ENCODE results near the gene IFITM10. TPM values are rescaled to one million over a fixed set of nuclear protein-coding genes. Genes with fewer than 3 reads are reported as not detected.

The IFITM10 gene
- total RNA-seq, 4 donors from 2014 or later, result 0.79 to 2.3 (median 1.6) TPM

GRCh38 chr11:1785749-1786413, 35.5 kb upstream of the IFITM10 start:
- no peak for DNase-seq (ENCODE audit: low spot score)
- ATAC-seq (ENCODE audit: low FRiP score), result no peak
- TF ChIP-seq, protein P1, sequence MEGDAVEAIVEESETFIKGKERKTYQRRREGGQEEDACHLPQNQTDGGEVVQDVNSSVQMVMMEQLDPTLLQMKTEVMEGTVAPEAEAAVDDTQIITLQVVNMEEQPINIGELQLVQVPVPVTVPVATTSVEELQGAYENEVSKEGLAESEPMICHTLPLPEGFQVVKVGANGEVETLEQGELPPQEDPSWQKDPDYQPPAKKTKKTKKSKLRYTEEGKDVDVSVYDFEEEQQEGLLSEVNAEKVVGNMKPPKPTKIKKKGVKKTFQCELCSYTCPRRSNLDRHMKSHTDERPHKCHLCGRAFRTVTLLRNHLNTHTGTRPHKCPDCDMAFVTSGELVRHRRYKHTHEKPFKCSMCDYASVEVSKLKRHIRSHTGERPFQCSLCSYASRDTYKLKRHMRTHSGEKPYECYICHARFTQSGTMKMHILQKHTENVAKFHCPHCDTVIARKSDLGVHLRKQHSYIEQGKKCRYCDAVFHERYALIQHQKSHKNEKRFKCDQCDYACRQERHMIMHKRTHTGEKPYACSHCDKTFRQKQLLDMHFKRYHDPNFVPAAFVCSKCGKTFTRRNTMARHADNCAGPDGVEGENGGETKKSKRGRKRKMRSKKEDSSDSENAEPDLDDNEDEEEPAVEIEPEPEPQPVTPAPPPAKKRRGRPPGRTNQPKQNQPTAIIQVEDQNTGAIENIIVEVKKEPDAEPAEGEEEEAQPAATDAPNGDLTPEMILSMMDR (IDR thresholded peaks at IDR 0.05), result no peak

DNA sequence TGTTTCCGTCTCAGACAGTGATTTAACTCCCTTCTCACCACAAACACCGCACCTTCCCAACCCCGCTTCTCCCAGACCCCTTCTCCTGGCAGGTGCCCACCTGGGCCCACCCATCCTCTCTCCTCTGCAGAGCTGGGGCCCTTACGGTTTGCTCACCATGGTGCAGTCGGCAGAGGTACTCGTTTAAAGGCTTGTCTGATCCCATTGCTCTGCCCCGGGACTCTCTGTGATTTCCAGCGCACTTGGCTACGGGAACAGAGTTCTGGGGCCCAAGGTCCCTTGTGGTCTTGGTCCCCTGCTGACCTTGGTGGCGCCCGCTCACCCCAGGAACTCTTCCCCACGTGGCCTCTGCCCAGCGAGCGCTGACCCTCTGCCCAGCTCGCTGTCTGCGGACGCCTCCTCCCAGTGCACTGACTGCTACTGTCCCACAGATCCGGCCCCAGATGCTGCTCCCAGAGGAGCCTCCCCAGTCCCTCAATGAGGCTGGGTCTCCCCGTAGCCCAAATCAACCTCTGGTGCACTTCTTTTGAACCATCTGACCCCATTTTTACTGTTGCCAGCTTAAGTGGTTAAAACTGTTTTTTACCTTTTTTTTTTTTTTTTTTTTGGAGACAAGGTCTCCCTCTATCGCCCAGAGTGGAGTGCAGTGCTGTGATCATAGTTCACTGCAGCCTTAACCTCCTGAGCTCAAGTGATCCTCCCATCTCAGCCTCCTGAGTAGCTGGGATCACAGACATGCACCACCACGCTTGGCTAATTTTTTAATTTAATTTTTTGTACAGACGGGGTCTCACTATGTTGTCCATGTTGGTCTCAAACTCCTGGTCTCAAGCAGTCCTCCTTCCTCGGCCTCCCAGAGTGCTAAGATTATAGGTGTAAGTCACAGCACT, 34.6 kb upstream of the IFITM10 start:
- no peak for DNase-seq (ENCODE audit: low spot score)
- TF ChIP-seq, protein P1 (IDR thresholded peaks at IDR 0.05), result no peak
- ATAC-seq (ENCODE audit: low FRiP score), result no peak

DNA sequence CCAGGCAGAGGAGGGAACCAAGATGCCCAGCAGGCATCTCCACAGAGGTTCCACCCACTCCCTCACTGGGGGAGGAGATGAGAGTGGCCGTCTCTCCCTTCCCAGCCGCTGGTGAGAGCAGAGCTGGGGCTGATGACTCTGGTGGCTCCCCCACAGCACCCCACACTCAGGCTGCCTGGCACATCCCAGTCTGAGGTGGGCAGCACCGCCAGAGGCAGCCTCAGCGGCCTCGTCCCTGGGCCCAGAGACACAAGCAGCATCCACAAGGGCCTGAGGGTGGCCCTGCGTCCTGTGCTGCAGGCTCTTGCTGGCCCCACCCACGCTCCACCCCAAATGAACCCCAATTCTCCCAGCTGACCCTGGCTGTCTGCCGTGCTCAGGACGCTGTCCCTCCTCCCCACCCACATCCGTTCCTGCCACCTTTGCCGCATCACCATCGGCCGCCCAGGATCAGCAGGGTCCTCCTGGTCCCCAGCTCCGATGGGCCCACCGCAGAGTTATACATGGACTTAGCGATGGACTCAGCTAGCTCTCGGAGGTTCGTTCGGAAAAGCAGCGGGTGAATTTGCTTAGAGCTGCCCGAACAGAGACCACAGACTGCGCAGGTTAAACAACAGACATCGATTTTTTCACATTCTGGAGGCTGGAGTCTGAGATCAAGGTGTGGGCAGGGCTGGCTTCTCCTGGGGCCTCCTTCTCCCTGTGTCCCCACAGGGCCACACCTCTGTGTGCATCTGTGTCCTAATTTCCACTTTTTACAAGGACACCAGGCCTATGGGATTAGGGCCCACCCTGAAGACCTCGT, 33.5 kb upstream of the IFITM10 start:
- no peak for DNase-seq (ENCODE audit: low spot score)
- TF ChIP-seq, protein P1 (IDR thresholded peaks at IDR 0.05), result no peak

GRCh38 chr11:1782831-1783724, 32.7 kb upstream of the IFITM10 start:
- TF ChIP-seq, protein P1 (IDR thresholded peaks at IDR 0.05), result no peak
- ATAC-seq (ENCODE audit: low FRiP score) (no peak), DNase-seq (ENCODE audit: low spot score) (no peak)

More for the DNA sequence above, 33.5 kb upstream of the IFITM10 start:
- ATAC-seq (ENCODE audit: low FRiP score), result no peak

DNA sequence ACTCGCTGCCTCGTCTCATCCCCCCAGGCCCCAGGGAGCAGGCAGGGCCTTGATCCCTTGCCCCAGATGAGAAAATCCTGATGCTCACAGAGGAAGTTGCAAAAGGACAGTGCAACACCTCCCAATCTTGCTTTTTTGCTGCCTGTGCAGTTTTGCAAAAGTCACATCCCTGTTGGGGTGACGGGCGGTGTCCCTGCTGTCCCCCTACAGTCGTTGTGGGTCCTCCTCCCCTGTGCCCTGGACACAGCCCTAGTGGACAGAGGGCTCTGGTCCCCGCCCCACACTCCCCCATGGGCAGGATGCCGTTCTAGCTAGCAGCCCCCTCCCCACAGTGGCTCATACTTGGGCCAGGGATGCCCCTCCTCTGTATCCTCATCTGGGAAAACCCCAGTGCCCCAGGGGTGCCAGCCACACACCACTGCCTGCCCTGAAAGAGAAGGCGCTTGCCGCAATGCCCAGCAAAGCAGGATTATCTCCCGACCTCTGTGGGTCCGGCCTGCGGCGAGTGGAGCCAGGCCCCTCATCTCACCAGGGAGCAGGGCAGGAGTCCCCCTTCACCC, 31.7 kb upstream of the IFITM10 start:
- ATAC-seq (ENCODE audit: low FRiP score) (no peak), DNase-seq (ENCODE audit: low spot score) (no peak)
- TF ChIP-seq, protein P1 (IDR thresholded peaks at IDR 0.05), result no peak

DNA sequence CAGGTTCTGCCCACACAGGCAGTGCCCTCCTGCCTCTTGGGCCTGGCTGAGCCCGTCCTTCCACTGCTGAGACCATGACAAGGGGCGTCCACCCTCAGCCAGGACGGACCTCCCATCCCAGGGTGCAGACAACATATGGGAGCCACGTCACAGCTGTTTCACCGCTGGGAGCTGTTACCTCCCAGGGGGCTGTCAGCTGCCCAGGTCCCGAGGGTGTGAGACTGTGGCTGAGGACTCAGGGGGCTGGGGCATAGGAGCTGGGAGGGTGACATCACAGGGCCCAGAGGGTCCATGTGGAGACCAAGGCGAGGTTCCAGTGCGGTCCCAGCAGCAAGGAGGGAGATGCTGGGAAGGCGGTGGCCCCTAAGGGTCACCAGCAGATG, 31.2 kb upstream of the IFITM10 start:
- ATAC-seq (ENCODE audit: low FRiP score), result no peak
- no peak for DNase-seq (ENCODE audit: low spot score)

More for the DNA sequence above, 31.2 kb upstream of the IFITM10 start:
- TF ChIP-seq, protein P1 (IDR thresholded peaks at IDR 0.05), result no peak
